GM21515 (cell line): ENCODE data around the gene WIF1.

Experiments
- ATAC-seq: cut with Tn5 transposase; IDR thresholded peaks from one replicate; pipeline ENCODE4 v1.9.1; 2021; ENCODE audit not compliant: unreplicated experiment

Gene WIF1

GRCh38 chr12:65121049-65121955, at the start of gene WIF1:
Gene WIF1 (minus strand): TSS chr12:65121305. CDS start chr12:65121191, 114 bp downstream.
- ATAC-seq = no peak

- ATAC-seq = peak; percentile 49
Measured at GRCh38 chr12:65170209-65170881, 49.2 kb upstream of the WIF1 start.

GRCh38 chr12:65169320-65170208, 48.5 kb upstream of the WIF1 start, which contains the start of gene LEMD3:
Gene LEMD3 (plus strand): TSS chr12:65169583. CDS start chr12:65169597, 14 bp downstream.
- peak; percentile 93 for ATAC-seq

- no peak for ATAC-seq
Measured at GRCh38 chr12:65168681-65169319, 47.7 kb upstream of the WIF1 start.

GRCh38 chr12:65164774-65165173, 43.7 kb upstream of the WIF1 start:
- no peak for ATAC-seq

DNA sequence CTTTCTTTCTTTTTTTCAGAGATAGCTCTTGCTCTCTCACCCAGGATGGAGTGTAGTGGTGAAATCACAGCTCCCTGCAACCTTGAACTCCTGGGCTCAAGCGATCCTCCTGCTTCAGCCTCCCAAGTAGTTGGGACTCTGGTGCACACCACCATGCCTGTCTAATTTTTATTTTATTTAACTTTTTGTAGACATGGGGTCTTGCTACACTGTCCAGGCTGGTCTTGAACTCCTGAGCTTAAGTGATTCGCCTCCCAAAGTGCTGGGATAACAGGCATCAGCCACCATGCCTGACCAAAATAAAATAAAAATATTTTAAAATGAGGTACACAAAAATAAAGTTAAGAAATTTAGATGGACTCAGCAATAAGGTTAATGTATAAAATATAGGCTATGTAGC, 43.1 kb upstream of the WIF1 start:
- no peak for ATAC-seq

- peak; percentile 62 for ATAC-seq
Measured at GRCh38 chr12:65162609-65163008, 41.5 kb upstream of the WIF1 start.

- no peak for ATAC-seq
Measured at GRCh38 chr12:65157091-65157490, 36.0 kb upstream of the WIF1 start.

DNA sequence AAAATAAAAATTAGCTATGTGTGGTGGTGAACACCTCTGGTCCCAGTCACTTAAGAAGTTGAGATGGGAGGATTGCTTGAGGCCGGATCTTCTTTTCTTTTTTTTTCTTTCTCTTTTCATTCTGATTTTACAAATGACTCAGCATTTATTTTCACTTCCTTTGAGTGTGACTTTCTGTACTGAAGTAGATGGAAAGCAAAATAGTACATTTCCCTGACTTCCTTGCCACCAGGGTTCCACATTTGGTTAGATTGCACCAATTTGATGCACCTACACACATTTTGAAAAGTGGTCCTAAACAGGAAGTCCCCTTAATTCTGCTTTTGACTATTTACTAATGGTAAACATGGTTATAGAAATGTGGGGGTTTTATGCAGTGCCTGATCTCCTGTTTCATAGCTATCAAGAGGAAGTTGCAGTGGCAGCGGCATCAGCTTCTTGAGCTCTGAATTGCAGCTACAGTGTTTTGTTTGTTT, 35.3 kb upstream of the WIF1 start:
- ATAC-seq = peak; percentile 90

- peak; percentile 6 for ATAC-seq
Measured at GRCh38 chr12:65155784-65156183, 34.7 kb upstream of the WIF1 start.

DNA sequence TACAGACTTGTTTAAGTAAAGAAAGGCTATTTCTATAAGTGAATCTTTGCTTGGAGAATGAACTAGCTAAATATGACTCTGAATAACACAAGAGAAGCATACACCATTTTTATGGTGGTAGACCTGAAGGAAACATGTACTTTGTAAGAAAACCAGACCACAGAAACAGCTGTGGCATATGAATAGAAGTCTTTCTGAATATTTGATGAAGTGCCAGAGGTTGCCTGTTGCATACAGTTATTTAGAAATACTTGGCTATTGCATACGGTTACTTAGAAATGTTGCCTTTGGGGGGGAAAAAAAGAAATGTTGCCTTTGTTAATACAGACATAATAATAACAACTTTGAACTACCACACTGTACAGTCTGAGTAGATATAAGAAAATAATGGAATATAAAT, 31.5 kb upstream of the WIF1 start:
- no peak for ATAC-seq

DNA sequence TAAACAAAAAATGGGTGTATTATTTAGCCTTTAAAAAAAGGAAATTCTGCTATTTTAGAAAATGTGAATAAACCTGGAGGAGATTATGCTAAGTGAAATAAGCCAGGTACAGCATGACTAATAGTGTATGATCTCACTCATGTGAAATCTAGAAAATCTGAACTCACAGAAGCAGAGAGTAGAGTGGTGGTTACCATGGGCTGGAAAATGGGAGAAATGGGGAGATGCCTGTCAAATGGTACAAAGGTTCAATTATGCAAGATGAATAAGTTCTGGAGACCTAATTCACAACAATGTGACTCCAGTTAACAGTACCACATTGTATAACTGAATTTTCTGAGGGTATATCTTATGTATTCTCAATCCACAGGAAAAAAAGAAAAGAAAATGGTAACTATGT, 30.9 kb upstream of the WIF1 start:
- ATAC-seq = no peak

GRCh38 chr12:65147312-65147905, 26.3 kb upstream of the WIF1 start:
- ATAC-seq = no peak

DNA sequence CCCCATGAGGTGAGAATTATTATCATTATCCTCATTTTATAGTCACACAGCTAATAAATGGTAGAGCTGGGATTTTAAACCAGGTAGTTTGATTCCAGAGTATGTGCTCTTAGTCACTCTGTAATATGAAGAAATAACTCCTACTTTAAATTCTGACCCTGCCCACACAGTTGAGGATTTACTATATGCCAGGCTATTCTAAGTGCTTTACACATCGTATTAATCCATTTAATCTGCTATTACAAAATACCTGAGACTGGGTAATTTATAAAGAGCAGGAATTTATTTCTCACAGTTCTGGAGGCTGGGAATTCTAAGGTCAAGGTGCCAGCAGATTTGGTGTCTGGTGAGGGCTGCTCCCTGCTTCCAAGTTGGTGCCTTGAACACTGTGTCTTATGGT, 19.6 kb upstream of the WIF1 start:
- ATAC-seq = no peak

GRCh38 chr12:65139389-65139788, 18.3 kb upstream of the WIF1 start:
- ATAC-seq = no peak

DNA sequence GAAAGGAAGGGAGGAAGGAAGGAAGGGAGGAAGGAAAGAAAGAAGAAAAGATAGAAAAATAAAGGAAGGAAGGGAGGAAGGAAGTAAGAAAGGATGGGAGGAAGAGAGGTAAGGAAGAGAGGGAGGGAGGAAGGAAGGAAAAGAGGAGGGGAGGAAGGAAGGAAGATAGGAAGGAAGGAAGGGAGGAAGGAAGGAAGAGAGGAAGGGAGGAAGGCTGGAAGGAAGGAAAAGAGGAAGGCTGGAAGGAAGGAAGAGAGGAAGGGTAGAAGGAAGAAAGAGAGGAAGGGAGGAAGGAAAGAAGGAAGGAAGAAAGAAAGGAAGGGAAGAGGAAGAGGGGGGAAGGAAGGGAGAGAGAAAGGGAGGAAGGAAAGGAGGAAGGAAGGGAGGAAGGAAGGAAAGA, 12.8 kb upstream of the WIF1 start:
- ATAC-seq = no peak

- no peak for ATAC-seq
Measured at GRCh38 chr12:65126482-65126881, 5.4 kb upstream of the WIF1 start.

DNA sequence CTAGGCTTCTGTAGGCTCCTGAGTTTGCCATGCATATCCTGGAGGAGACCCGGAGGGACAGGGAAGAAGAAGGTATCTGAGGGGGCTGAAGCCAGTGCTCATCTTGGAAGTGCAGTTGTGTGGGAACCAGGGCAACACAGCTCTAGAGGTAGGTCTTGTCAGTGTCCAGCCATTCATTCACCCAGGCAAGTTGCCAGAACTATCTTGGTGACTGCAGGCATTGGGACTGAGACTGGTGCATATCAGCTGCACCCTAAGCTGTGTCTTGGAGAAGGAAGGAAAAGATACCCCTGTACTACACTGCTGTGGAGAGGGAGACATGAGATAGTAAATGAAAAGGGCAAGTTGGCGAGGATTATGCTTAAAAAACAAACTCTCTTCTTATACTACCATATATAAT, 4.9 kb upstream of the WIF1 start:
- no peak for ATAC-seq

DNA sequence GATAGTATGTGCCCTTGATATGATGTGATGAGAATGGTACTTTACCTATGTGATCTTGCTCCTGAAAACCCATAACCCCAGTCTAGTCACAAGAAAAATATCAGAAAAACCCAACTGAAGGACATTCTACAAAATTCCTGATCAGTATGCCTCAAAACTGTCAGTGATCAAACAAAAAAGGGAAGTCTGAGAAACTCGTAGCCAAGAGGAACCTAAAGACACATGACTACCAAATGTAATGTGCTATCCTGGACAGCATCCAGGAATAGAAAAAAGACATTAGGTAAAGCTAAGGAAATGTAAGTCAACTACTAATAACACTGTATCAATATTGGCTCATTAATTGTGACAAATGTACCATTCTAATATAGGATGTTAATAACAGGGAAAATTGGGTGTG, 4.1 kb upstream of the WIF1 start:
- ATAC-seq = no peak

DNA sequence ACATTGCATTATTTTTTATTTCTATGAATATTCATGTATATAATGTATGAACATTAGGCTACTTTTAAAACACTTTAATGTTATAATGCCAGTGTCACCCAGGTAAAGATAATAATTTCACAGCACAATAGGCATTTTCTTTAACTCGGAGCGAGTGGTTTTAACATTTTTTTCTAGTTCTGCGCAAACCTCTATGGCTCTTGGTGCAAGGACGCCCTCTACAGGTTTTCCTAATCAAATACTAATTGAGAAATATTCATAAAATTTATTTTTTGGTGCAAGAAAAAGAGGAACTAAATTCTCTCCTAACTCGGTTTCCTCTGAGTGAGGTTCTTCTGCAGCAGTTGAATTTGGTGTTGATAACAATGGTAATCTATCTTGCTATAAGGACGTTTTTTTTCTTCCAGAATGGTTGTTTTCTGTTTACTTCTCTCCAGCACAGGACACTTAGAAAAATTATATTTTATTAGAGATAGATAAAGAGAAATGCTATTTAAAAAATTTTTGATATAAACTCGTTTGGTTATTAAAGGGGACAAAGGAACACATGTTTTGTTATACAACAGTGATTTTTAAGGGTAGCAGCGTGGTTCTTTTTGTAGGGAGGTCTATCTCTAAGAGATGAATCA, 2.4 kb upstream of the WIF1 start:
- ATAC-seq = no peak
